T-cell (primary cell): Measurements from ENCODE around the gene VAMP8. TPM values are rescaled to one million over a fixed set of nuclear protein-coding genes. Genes with fewer than 3 reads are reported as not detected.
"Not testable (repeated sequence)": the region's sequence is repeated elsewhere in the genome, so short reads cannot be mapped to it uniquely, and the experiment has no call there.

Source experiments
- ATAC-seq, 4 experiments: fragments of 200-7000 bp in 3 of 4; fragments of 150-1000 bp in 1 of 4; cut with Tn5 transposase; replicated peaks in 1 of 4; 1 replicate in 3 of 4; 2 replicates in 1 of 4; pipeline ENCODE4 v1.10.0; 2021; ENCODE audit warnings: moderate library complexity in 3 of 4, mild to moderate bottlenecking in 2 of 4, moderate number of reproducible peaks in 1 of 4
- CTCF ChIA-PET, 2 donors: fragments of 300-600 bp; sonication (Branson Sonifier 250); formaldehyde crosslinking; loops; one replicate each; lab custom pipeline; 2022; ENCODE audit warnings: antibody characterized with exemption in 2 of 2; lab: Charles Lee
- POLR2A ChIA-PET, 2 donors: fragments of 300-600 bp; sonication (Branson Sonifier 250); formaldehyde crosslinking; loops; one replicate each; lab custom pipeline; 2022; ENCODE audit warnings: antibody characterized with exemption in 2 of 2; lab: Charles Lee
- DNase-seq, 35 experiments: peaks; one replicate each; pipeline versions ENCODE4 v3.0.0 to v3.0.0-alpha.2; 2013 to 2023
- H3K27ac ChIP-seq: one replicate; pipeline ENCODE4 v1.5.1; 2013; ENCODE audit warnings: low read length
- H3K27me3 ChIP-seq, 2 experiments: replicated peaks in 1 of 2; 1 replicate in 1 of 2; 2 replicates in 1 of 2; pipeline versions ENCODE4 v1.6.1 to v1.7.0; 2013; ENCODE audit warnings: low read length in 1 of 2, mixed read lengths in 1 of 2; ENCODE audit not compliant: control insufficient read depth in 2 of 2, insufficient read depth in 2 of 2; ENCODE audit errors: extremely low read depth in 1 of 2
- H3K36me3 ChIP-seq, 2 donors: 1 replicate in 1 of 2; 2 replicates in 1 of 2; pipeline versions ENCODE4 v1.6.1 to v1.7.0; 2013; ENCODE audit warnings: low read length in 1 of 2; ENCODE audit not compliant: control insufficient read depth in 2 of 2, insufficient read depth in 1 of 2; ENCODE audit errors: extremely low read depth in 1 of 2
- H3K4me1 ChIP-seq, 2 experiments: 1 replicate in 1 of 2; 2 replicates in 1 of 2; pipeline versions ENCODE4 v1.6.1 to v1.7.0; 2013; ENCODE audit warnings: low read length in 2 of 2, mixed read lengths in 1 of 2; ENCODE audit not compliant: insufficient read depth in 2 of 2, control insufficient read depth in 1 of 2; ENCODE audit errors: extremely low read depth in 1 of 2
- H3K4me3 ChIP-seq, 2 donors: 1 replicate in 1 of 2; 2 replicates in 1 of 2; pipeline versions ENCODE4 v1.5.1 to v1.7.0; 2013; ENCODE audit warnings: mild to moderate bottlenecking in 2 of 2, low read length in 1 of 2, moderate library complexity in 1 of 2; ENCODE audit not compliant: control insufficient read depth in 1 of 2; ENCODE audit errors: extremely low read depth in 1 of 2
- H3K9me3 ChIP-seq: 2 replicates; pipeline ENCODE4 v1.7.0; 2013
- H3K27ac Mint-ChIP-seq, 2 donors: one replicate each; pipeline ENCODE4 v1.8.0; 2020 to 2021; ENCODE audit warnings: mild to moderate bottlenecking in 2 of 2, mixed read lengths in 2 of 2
- H3K27me3 Mint-ChIP-seq, 2 donors: one replicate each; pipeline ENCODE4 v1.8.0; 2021 to 2022; ENCODE audit warnings: mixed read lengths in 2 of 2
- H3K36me3 Mint-ChIP-seq: one replicate; pipeline ENCODE4 v1.8.0; 2021; ENCODE audit warnings: mixed read lengths
- H3K4me1 Mint-ChIP-seq, 3 donors: one replicate each; pipeline ENCODE4 v1.8.0; 2020 to 2022; ENCODE audit warnings: mixed read lengths in 3 of 3, mild to moderate bottlenecking in 1 of 3
- H3K4me3 Mint-ChIP-seq, 3 donors: one replicate each; pipeline ENCODE4 v1.8.0; 2020 to 2022; ENCODE audit warnings: mild to moderate bottlenecking in 3 of 3, mixed read lengths in 3 of 3, moderate library complexity in 3 of 3
- H3K9me3 Mint-ChIP-seq, 3 donors: one replicate each; pipeline ENCODE4 v1.8.0; 2020 to 2022; ENCODE audit warnings: mixed read lengths in 3 of 3
- WGBS: methylation state at CpG from one replicate; pipeline ENCODE4 v1.1.5; 2013; ENCODE audit warnings: missing lambda C conversion rate; ENCODE audit not compliant: insufficient coverage; 5-methylcytosine and 5-hydroxymethylcytosine counted together
- total RNA-seq, 35 experiments: library from RNA in 6 of 35; stranded (reverse) in 6 of 35; fragments of 120-200 nt in 1 of 35; gene quantifications; one replicate each; pipeline versions ENCODE4 v1.2.1 to v1.2.4 and lab custom pipeline; 2013 to 2026

Gene VAMP8
- total RNA-seq, 5 donors from 2014 or later (not counting 1 experiment from before 2014, with no cell fraction given) = 76.2 to 102 (median 84.5) TPM

DNA sequence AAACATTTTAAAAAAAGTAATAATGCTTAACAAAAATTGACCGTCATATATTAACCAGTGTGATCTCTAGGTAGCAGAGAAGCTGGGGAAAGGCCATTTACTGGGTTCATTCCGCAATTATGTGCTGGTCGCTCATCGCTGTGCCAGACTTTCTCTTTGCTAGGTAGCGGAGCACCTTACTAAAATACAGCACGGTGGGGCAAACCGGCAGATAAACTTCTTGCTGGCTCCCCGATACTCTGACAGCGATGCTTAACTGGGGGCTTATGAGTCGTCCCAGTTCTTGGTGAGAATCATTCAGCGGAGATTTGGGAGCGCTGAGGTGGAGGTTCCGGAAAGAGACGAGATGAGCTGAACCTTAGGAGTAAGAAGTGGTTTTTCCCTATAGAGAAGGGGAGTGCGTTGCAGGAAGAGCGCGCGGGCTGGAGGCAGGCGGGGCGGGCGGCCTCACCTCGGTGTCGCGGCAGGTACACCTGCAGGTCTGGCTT lies 33.9 kb downstream of the VAMP8 start:
- Mint-ChIP-seq H3K4me1 (peaks cover 23 to 38% (median 37%) of the 10 kb centered on the region in 3 donors), H3K27me3 (no peaks in the 10 kb centered on the region), H3K4me3 (peak overlapping the region; percentile 93 to 98 (median 98)), H3K27ac (peak overlapping the region; percentile 93 to 94), H3K36me3 (peaks cover 19% of the 10 kb centered on the region), H3K9me3 (no peaks in the 10 kb centered on the region)
- H3K4me1 ChIP-seq = peaks cover 6 to 35% of the 10 kb centered on the region in 2 experiments
- H3K27me3 ChIP-seq = no peaks in the 10 kb centered on the region
- H3K27ac ChIP-seq = peak overlapping the region; percentile 56
- H3K36me3 ChIP-seq = peaks cover 3 to 18% of the 10 kb centered on the region in 2 donors
- no peak for DNase-seq
- ChIA-PET CTCF (interaction anchor here (0.5 to 1.3 kb wide), 3 partner anchors 20 to 832 kb away, joined by 3 to 5 read pairs (median 3); no protein-coding TSS in a partner anchor), POLR2A (interaction anchor here (0.7 to 2.4 kb wide), 3 partner anchors 16 to 211 kb away, joined by 3 to 9 read pairs (median 4); partner anchors contain the start of gene RNF181 (in 1 of the 2))
- peak overlapping the region; percentile 59 to 71 for H3K4me3 ChIP-seq
- peak; percentile 23 to 31 (median 28) for ATAC-seq
- no peaks in the 10 kb centered on the region for H3K9me3 ChIP-seq
- WGBS = 16% methylated on average over 17 of the region's 24 CpGs

DNA sequence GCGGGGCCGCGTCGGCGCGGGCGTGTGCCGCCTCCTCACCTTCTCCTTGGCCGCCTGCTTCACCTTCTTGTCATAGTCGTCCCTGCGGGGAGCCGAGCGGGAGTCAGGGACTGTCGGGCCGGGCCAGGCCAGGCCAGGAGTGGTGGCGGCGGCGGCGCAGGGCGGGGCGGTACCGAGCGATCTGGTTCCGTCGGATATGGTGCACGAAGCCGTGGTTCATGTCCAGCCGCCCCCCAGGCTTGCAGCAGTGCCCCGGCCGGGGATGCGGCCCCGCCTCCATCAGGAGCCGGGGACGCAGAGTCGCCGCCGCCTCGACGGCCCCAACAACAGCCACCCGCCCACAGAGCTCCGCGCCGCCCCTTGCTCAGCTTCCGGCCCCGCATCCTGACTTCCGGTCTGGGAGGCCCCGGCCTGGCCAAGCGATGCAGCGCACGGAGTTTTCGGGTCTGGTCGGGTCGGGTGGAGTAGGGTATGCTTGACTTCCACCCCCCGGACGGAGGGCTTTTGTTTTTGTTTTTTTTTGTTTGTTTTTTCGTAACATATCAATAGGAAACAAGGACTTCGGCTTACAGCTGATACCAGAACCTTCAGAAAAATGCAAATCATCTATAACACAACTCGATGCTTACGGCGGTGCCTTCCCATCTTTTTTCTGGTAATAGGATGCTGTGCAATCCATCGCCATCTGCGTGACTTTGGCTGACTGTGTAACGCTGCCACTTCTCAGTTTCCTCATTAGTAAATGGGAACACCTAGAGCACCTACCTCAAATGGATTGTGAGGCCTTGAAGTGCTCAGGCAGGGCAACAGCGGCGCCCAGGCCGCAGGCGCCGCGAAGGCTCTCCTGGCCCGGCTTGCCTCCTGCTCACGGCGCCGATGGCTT lies 34.6 kb downstream of the VAMP8 start, which contains the start of gene C2orf68:
TSS of gene C2orf68 (minus strand) at position 362 of the 883 bp plus-strand sequence. CDS start at position 280, 82 bp downstream.
- Mint-ChIP-seq H3K4me3 (peak within 1 kb of the TSS; percentile 93 to 98 (median 98)), H3K9me3 (no peaks in the 10 kb centered on the region), H3K27me3 (no peaks in the 10 kb centered on the region), H3K36me3 (peaks cover 19% of the 10 kb centered on the region), H3K27ac (peak within 1 kb of the TSS; percentile 93 to 94), H3K4me1 (peaks cover 23 to 40% (median 38%) of the 10 kb centered on the region in 3 donors)
- peak; percentile 68 to 74 (median 70) for ATAC-seq
- Histone ChIP-seq H3K27ac (peak within 1 kb of the TSS; percentile 76), H3K36me3 (peaks cover 3 to 18% of the 10 kb centered on the region in 2 donors), H3K4me3 (peak within 1 kb of the TSS; percentile 59 to 71), H3K27me3 (no peaks in the 10 kb centered on the region), H3K9me3 (no peaks in the 10 kb centered on the region), H3K4me1 (peaks cover 8 to 40% of the 10 kb centered on the region in 2 experiments)
- WGBS = 11% methylated on average over 48 of the region's 73 CpGs
- peak; percentile 56 to 85 (median 74) for DNase-seq
- ChIA-PET POLR2A (interaction anchor here (0.6 to 2.4 kb wide), 3 partner anchors 17 to 36 kb away, joined by 3 to 9 read pairs (median 4); partner anchors contain the start of gene RNF181 (in 1 of the 2)), CTCF (interaction anchor here (0.5 to 1.3 kb wide), 4 partner anchors 19 to 831 kb away, joined by 3 to 5 read pairs (median 4); no protein-coding TSS in a partner anchor)

DNA sequence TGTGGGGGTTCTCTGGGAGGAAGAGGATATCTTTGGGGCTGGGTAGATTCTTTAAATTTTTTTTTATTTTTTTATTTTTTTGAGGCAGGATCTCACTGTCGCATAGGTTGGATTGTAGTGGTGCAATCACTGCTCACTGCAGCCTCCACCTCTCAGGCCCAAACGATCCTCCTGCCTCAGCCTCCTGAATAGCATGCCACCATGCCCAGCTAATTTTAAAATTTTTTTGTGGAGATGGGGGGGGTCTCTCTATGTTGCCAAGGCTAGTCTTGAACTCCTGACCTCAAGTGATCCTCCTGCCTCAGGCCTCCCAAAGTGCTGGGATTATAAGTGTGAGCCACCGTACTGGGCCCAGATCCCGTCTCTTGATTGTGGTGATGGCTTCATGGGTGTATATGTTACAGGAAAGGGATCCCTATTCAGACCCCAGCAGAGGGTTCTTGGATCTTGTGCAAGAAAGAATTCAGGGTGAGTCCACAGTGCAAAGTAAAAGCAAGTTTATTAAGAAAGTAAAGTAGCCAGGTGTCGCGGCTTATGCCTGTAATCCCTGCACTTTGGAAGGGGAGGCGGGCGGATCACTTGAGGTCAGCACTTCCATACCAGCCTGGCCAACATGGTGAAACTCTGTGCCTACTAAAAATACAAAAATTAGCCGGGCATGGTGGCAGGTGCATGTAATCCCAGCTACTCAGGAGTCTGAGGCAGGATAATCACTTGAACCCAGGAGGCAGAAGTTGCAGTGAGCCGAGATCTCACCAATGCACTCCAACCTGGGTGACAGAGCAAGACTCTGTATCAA lies 36.5 kb downstream of the VAMP8 start:
- DNase-seq (no peak), ATAC-seq (no peak)
- Histone ChIP-seq H3K27ac (no peak overlapping the region), H3K27me3 (no peaks in the 10 kb centered on the region), H3K4me3 (no peak overlapping the region), H3K4me1 (peaks cover 18 to 55% of the 10 kb centered on the region in 2 experiments), H3K9me3 (no peaks in the 10 kb centered on the region), H3K36me3 (peaks cover 0 to 7% of the 10 kb centered on the region in 2 donors)
- Mint-ChIP-seq H3K36me3 (peaks cover 10% of the 10 kb centered on the region), H3K9me3 (no peaks in the 10 kb centered on the region), H3K27me3 (no peaks in the 10 kb centered on the region), H3K27ac (peak overlapping the region; percentile 46 to 72), H3K4me1 (peaks cover 25 to 43% (median 39%) of the 10 kb centered on the region in 3 donors), H3K4me3 (no peak overlapping the region)
- ChIA-PET CTCF (no interaction called here), POLR2A (interaction anchor here in 1 of 2 donors (0.5 to 0.6 kb wide), 2 partner anchors 54 to 91 kb away, joined by 3 to 7 read pairs; no protein-coding TSS in a partner anchor)
- 95% methylated on average over 8 of the region's 10 CpGs for WGBS

DNA sequence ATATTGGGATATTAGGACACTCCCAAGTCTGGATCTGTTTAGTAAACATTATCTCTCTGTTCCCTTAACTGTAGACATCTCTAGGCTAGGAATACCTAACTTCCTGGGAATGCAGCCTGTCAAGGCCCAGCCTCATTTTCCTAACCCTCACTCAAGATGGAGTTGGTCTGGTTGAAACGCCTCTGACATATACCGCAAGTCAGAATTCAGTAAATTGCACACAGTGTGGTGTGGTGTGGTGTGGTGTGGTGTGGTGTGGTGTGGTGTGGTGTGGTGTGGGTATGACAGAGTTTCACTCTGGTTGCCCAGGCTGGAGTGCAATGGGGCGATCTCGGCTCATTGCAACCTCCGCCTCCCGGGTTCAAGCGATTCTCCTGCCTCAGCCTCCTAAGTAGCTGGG lies 37.4 kb downstream of the VAMP8 start:
- H3K4me3 Mint-ChIP-seq = peak overlapping the region in 2 of 3 donors; percentile 9 to 34

DNA sequence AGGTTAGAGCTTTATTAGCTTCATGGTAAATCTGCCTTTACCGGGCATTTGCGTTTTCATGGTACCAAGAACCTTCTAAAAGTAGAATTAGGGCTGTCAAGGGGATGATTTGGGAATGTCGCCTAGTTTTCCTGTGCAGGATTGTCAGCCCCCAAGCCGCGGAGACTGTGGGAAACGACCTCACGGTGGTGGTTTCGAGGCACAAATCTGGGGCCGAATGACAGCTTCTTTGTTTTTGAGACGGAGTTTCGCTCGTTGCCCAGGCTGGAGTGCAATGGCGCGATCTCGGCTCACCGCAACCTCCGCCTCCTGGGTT lies 38.0 kb downstream of the VAMP8 start:
- Mint-ChIP-seq H3K9me3 (no peaks in the 10 kb centered on the region), H3K27me3 (no peaks in the 10 kb centered on the region), H3K4me3 (peak overlapping the region; percentile 98), H3K4me1 (peaks cover 15 to 38% (median 35%) of the 10 kb centered on the region in 3 donors), H3K27ac (peak overlapping the region; percentile 92 to 96), H3K36me3 (peaks cover 5% of the 10 kb centered on the region)
- Histone ChIP-seq H3K27me3 (no peaks in the 10 kb centered on the region), H3K4me1 (peaks cover 16 to 47% of the 10 kb centered on the region in 2 experiments), H3K9me3 (no peaks in the 10 kb centered on the region), H3K27ac (no peak overlapping the region), H3K4me3 (no peak overlapping the region), H3K36me3 (peaks cover 0 to 11% of the 10 kb centered on the region in 2 donors)
- CTCF ChIA-PET = interaction anchor here (0.5 to 0.6 kb wide), 4 partner anchors 24 to 777 kb away, joined by 3 to 7 read pairs (median 4); no protein-coding TSS in a partner anchor
- POLR2A ChIA-PET = interaction anchor here (0.6 kb wide), 2 partner anchors 19 to 21 kb away, joined by 6 to 11 read pairs; no protein-coding TSS in a partner anchor
- 94% methylated on average over 17 of the region's 17 CpGs for WGBS
- ATAC-seq (no peak), DNase-seq (no peak)

More for the DNA sequence above, 37.4 kb downstream of the VAMP8 start:
- H3K36me3 ChIP-seq, DNase-seq, H3K27ac ChIP-seq, H3K36me3 Mint-ChIP-seq, ATAC-seq, CTCF ChIA-PET, H3K4me3 ChIP-seq, H3K9me3 ChIP-seq, H3K9me3 Mint-ChIP-seq, POLR2A ChIA-PET, H3K27me3 ChIP-seq, H3K27me3 Mint-ChIP-seq: not testable (repeated sequence)
- peaks cover 21 to 42% (median 39%) of the 10 kb centered on the region in 3 donors for H3K4me1 Mint-ChIP-seq
- peak overlapping the region in 1 of 2 donors; percentile 39 for H3K27ac Mint-ChIP-seq
- H3K4me1 ChIP-seq = peaks cover 18 to 51% of the 10 kb centered on the region in 2 experiments
- 90% methylated on average over 2 of the region's 7 CpGs for WGBS
